ENCODE results near the gene ZSCAN18. TPM values are rescaled to one million over a fixed set of nuclear protein-coding genes. Genes with fewer than 3 reads are reported as not detected.

Gene ZSCAN18
- total RNA-seq, 1 donor from 2014 or later, result 64.9 TPM

GRCh38 chr19:58123354-58123753 lies 25.3 kb upstream of the ZSCAN18 start:
- peaks cover 6% of the 10 kb centered on the region for H3K36me3 ChIP-seq (ENCODE audit: control insufficient read depth, insufficient read depth, low read length)
- H3K27me3 ChIP-seq (ENCODE audit: control insufficient read depth, insufficient read depth, low read length), result no peaks in the 10 kb centered on the region
- TF ChIP-seq CTCF (IDR thresholded peaks at IDR 0.05; ENCODE audit: insufficient read depth, low read length, poor library complexity, severe bottlenecking), result no peak

GRCh38 chr19:58118979-58119733 lies 21.1 kb upstream of the ZSCAN18 start:
- no peak for DNase-seq (ENCODE audit: low read depth)
- H3K27me3 ChIP-seq (ENCODE audit: control insufficient read depth, insufficient read depth, low read length), result peaks cover 5% of the 10 kb centered on the region

More at GRCh38 chr19:58123354-58123753, 25.3 kb upstream of the ZSCAN18 start:
- H3K4me3 ChIP-seq (ENCODE audit: low read depth, low read length), result no peak overlapping the region
- no peak for DNase-seq (ENCODE audit: low read depth)

GRCh38 chr19:58117841-58118575 lies 20.0 kb upstream of the ZSCAN18 start:
- DNase-seq (ENCODE audit: low read depth), result no peak
- no peak for TF ChIP-seq CTCF (IDR thresholded peaks at IDR 0.05; ENCODE audit: insufficient read depth, low read length, poor library complexity, severe bottlenecking)
- Histone ChIP-seq H3K36me3 (ENCODE audit: control insufficient read depth, insufficient read depth, low read length) (no peaks in the 10 kb centered on the region), H3K27me3 (ENCODE audit: control insufficient read depth, insufficient read depth, low read length) (peaks cover 5% of the 10 kb centered on the region), H3K4me3 (ENCODE audit: low read depth, low read length) (no peak overlapping the region)

More at GRCh38 chr19:58118979-58119733, 21.1 kb upstream of the ZSCAN18 start:
- Histone ChIP-seq H3K4me3 (ENCODE audit: low read depth, low read length) (no peak overlapping the region), H3K36me3 (ENCODE audit: control insufficient read depth, insufficient read depth, low read length) (no peaks in the 10 kb centered on the region)
- TF ChIP-seq CTCF (IDR thresholded peaks at IDR 0.05; ENCODE audit: insufficient read depth, low read length, poor library complexity, severe bottlenecking), result no peak

GRCh38 chr19:58108546-58108817 lies 10.5 kb upstream of the ZSCAN18 start:
- TF ChIP-seq CTCF (IDR thresholded peaks at IDR 0.05; ENCODE audit: insufficient read depth, low read length, poor library complexity, severe bottlenecking), result no peak
- Histone ChIP-seq H3K27me3 (ENCODE audit: control insufficient read depth, insufficient read depth, low read length) (no peaks in the 10 kb centered on the region), H3K36me3 (ENCODE audit: control insufficient read depth, insufficient read depth, low read length) (no peaks in the 10 kb centered on the region), H3K4me3 (ENCODE audit: low read depth, low read length) (no peak overlapping the region)
- DNase-seq (ENCODE audit: low read depth), result no peak

GRCh38 chr19:58107778-58108545 lies 9.9 kb upstream of the ZSCAN18 start:
- no peak for TF ChIP-seq CTCF (IDR thresholded peaks at IDR 0.05; ENCODE audit: insufficient read depth, low read length, poor library complexity, severe bottlenecking)
- Histone ChIP-seq H3K27me3 (ENCODE audit: control insufficient read depth, insufficient read depth, low read length) (no peaks in the 10 kb centered on the region), H3K4me3 (ENCODE audit: low read depth, low read length) (no peak overlapping the region), H3K36me3 (ENCODE audit: control insufficient read depth, insufficient read depth, low read length) (no peaks in the 10 kb centered on the region)
- DNase-seq (ENCODE audit: low read depth), result no peak

All from kidney epithelial cell (primary cell).